Epithelial cell of prostate (primary cell): ENCODE data around the gene NDFIP2.
"Not testable (repeated sequence)": the region's sequence is repeated elsewhere in the genome, so short reads cannot be mapped to it uniquely, and the experiment has no call there.

ENCODE experiments used
- DNase-seq: peaks from one replicate; pipeline ENCODE4 v3.0.0-alpha.2; 2011; ENCODE audit warnings: low read depth, low spot score
- H3K27ac ChIP-seq: fragments of 450-650 bp; 2 replicates; pipeline ENCODE4 v1.5.1; 2017; ENCODE audit warnings: mild to moderate bottlenecking

The NDFIP2 gene

GRCh38 chr13:79530270-79530669 is 49.3 kb downstream of the NDFIP2 start:
- no peak for DNase-seq
- no peak overlapping the region for H3K27ac ChIP-seq

GRCh38 chr13:79531542-79532254 is 50.7 kb downstream of the NDFIP2 start:
- no peak overlapping the region for H3K27ac ChIP-seq
- DNase-seq: no peak

GRCh38 chr13:79532576-79532975 is 51.6 kb downstream of the NDFIP2 start:
- no peak overlapping the region for H3K27ac ChIP-seq

GRCh38 chr13:79533781-79534400 is 52.9 kb downstream of the NDFIP2 start:
- DNase-seq: no peak
- H3K27ac ChIP-seq: no peak overlapping the region

More at GRCh38 chr13:79532576-79532975, 51.6 kb downstream of the NDFIP2 start:
- no peak for DNase-seq

- no peak for DNase-seq
- H3K27ac ChIP-seq: no peak overlapping the region
Observed at GRCh38 chr13:79534596-79534995, 53.6 kb downstream of the NDFIP2 start.

GRCh38 chr13:79538757-79539156 is 57.8 kb downstream of the NDFIP2 start:
- no peak for DNase-seq
- H3K27ac ChIP-seq: no peak overlapping the region

- no peak for DNase-seq
- no peak overlapping the region for H3K27ac ChIP-seq
Observed at GRCh38 chr13:79540504-79540903, 59.5 kb downstream of the NDFIP2 start.

GRCh38 chr13:79541426-79542049 is 60.6 kb downstream of the NDFIP2 start:
- DNase-seq: no peak
- H3K27ac ChIP-seq: no peak overlapping the region

GRCh38 chr13:79543883-79544282 is 62.9 kb downstream of the NDFIP2 start:
- no peak overlapping the region for H3K27ac ChIP-seq
- no peak for DNase-seq

GRCh38 chr13:79547211-79548195 is 66.5 kb downstream of the NDFIP2 start:
- DNase-seq: no peak
- H3K27ac ChIP-seq: no peak overlapping the region

GRCh38 chr13:79548902-79549301 is 67.9 kb downstream of the NDFIP2 start:
- H3K27ac ChIP-seq: no peak overlapping the region
- no peak for DNase-seq

- no peak overlapping the region for H3K27ac ChIP-seq
- DNase-seq: no peak
Observed at GRCh38 chr13:79549355-79550106, 68.6 kb downstream of the NDFIP2 start.

GRCh38 chr13:79557666-79558065 is 76.7 kb downstream of the NDFIP2 start:
- no peak overlapping the region for H3K27ac ChIP-seq
- DNase-seq: no peak

GRCh38 chr13:79560954-79561353 is 80.0 kb downstream of the NDFIP2 start:
- H3K27ac ChIP-seq: peak overlapping the region; percentile 16
- DNase-seq: peak; percentile 12

GRCh38 chr13:79562557-79562956 is 81.6 kb downstream of the NDFIP2 start:
- no peak for DNase-seq
- no peak overlapping the region for H3K27ac ChIP-seq

- H3K27ac ChIP-seq: no peak overlapping the region
- no peak for DNase-seq
Observed at GRCh38 chr13:79566118-79566517, 85.2 kb downstream of the NDFIP2 start.

GRCh38 chr13:79571147-79571546 is 90.2 kb downstream of the NDFIP2 start:
- H3K27ac ChIP-seq: no peak overlapping the region
- DNase-seq: no peak

GRCh38 chr13:79573892-79574291 is 92.9 kb downstream of the NDFIP2 start:
- not testable (repeated sequence) for DNase-seq, H3K27ac ChIP-seq

GRCh38 chr13:79581870-79582315 is 100.9 kb downstream of the NDFIP2 start:
- peak overlapping the region; percentile 32 for H3K27ac ChIP-seq
- peak; percentile 18 for DNase-seq

GRCh38 chr13:79582896-79583295 is 101.9 kb downstream of the NDFIP2 start:
- no peak for DNase-seq
- H3K27ac ChIP-seq: no peak overlapping the region
